PFSK-1 (cell line): ENCODE measurements around the gene LYG2.

Source experiments
- FOXP2 ChIP-seq: optimal IDR thresholded peaks from 2 replicates; pipeline ENCODE3; 2011; ENCODE audit warnings: borderline replicate concordance, control low read depth, inconsistent platforms; ENCODE audit not compliant: insufficient read depth; ENCODE audit errors: extremely low read length, extremely low read depth
- POLR2AphosphoS5 ChIP-seq: IDR thresholded peaks from 2 replicates; pipeline ENCODE4 v1.6.1; 2012; ENCODE audit warnings: low read depth, mild to moderate bottlenecking, control low read depth, low read length, moderate library complexity
- SIN3A ChIP-seq: IDR thresholded peaks from 2 replicates; pipeline ENCODE4 v1.6.1; 2012; ENCODE audit warnings: mild to moderate bottlenecking, low read length, moderate library complexity, borderline replicate concordance; ENCODE audit not compliant: insufficient read depth
- TAF1 ChIP-seq: IDR thresholded peaks from 2 replicates; pipeline ENCODE4 v1.6.1; 2012; ENCODE audit warnings: low read length, control low read depth, borderline replicate concordance; ENCODE audit not compliant: insufficient read depth
- TF ChIP-seq, protein P1 (sequence below), 2 experiments: IDR thresholded peaks; 2 replicates each; pipeline versions ENCODE4 v1.6.1 to v1.8.0; 2011 to 2012; ENCODE audit warnings: low read depth in 2 of 2, low read length in 2 of 2, control low read depth in 1 of 2, inconsistent platforms in 1 of 2, mild to moderate bottlenecking in 1 of 2, moderate library complexity in 1 of 2; ENCODE audit not compliant: insufficient read depth in 1 of 2

DNA sequence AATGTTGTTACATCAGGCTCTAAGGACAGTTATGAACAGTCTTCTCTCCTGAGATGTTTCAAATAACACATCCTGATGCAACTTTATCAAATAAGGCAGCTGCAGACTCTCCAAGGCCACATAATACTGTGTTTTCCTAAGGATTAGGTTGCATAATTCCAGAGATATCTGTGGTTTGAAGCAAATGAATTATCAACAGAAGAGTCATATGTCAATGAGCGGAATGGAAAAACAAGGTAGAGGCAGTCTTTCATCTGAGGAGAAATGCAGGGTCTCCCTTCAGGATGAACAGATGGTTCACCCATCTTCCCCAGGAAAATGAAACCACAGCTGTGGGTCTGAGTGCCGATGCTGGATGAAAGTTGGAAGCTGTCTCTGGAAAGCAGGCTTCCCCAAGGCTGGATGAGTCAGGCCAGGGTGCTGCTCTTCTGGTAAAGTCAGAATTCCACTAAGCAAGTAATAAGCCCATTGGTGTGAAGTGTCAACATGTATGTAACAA lies 23.4 kb upstream of the LYG2 start:
- no peak for TF ChIP-seq POLR2AphosphoS5
- no peak for TF ChIP-seq SIN3A
- TF ChIP-seq, protein P1, sequence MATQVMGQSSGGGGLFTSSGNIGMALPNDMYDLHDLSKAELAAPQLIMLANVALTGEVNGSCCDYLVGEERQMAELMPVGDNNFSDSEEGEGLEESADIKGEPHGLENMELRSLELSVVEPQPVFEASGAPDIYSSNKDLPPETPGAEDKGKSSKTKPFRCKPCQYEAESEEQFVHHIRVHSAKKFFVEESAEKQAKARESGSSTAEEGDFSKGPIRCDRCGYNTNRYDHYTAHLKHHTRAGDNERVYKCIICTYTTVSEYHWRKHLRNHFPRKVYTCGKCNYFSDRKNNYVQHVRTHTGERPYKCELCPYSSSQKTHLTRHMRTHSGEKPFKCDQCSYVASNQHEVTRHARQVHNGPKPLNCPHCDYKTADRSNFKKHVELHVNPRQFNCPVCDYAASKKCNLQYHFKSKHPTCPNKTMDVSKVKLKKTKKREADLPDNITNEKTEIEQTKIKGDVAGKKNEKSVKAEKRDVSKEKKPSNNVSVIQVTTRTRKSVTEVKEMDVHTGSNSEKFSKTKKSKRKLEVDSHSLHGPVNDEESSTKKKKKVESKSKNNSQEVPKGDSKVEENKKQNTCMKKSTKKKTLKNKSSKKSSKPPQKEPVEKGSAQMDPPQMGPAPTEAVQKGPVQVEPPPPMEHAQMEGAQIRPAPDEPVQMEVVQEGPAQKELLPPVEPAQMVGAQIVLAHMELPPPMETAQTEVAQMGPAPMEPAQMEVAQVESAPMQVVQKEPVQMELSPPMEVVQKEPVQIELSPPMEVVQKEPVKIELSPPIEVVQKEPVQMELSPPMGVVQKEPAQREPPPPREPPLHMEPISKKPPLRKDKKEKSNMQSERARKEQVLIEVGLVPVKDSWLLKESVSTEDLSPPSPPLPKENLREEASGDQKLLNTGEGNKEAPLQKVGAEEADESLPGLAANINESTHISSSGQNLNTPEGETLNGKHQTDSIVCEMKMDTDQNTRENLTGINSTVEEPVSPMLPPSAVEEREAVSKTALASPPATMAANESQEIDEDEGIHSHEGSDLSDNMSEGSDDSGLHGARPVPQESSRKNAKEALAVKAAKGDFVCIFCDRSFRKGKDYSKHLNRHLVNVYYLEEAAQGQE (IDR thresholded peaks at IDR 0.05; ENCODE audit: insufficient read depth in 1 of 2, low read depth in 2 of 2, low read length in 2 of 2), result no peak
- no peak for TF ChIP-seq FOXP2
- no peak for TF ChIP-seq TAF1
